Measurements from ENCODE around the gene KIFC3. TPM values are rescaled to one million over a fixed set of nuclear protein-coding genes. Genes with fewer than 3 reads are reported as not detected.
A peak's percentile ranks its signal among the peaks of the same experiment; 100 is the strongest.

Gene KIFC3
- total and polyA plus RNA-seq, 5 donors: 39.9 to 67.5 (median 49.8) TPM

GRCh38 chr16:57761957-57762356, 40.3 kb downstream of the KIFC3 start:
- ATAC-seq (no peak), DNase-seq (peak in 1 of 3 donors; percentile 44)
- no peak overlapping the region for H3K27ac ChIP-seq (ENCODE audit: low read length)
- WGBS: 93% methylated on average over 12 of the region's 12 CpGs
- no peak overlapping the region for H3K4me3 ChIP-seq (ENCODE audit: low read length)
- H3K9me3 ChIP-seq (ENCODE audit: control insufficient read depth, low read length): no peaks in the 10 kb centered on the region
- intact Hi-C loops (cut with DNase I): no loop called here
- H3K27me3 ChIP-seq (ENCODE audit: control insufficient read depth, insufficient read depth): no peaks in the 10 kb centered on the region
- peaks cover 2% of the 10 kb centered on the region for H3K4me1 ChIP-seq (ENCODE audit: control insufficient read depth, insufficient read depth, low read length)

- Histone ChIP-seq H3K9me3 (ENCODE audit: control insufficient read depth, low read length) (no peaks in the 10 kb centered on the region), H3K4me3 (ENCODE audit: low read length) (no peak overlapping the region), H3K27me3 (ENCODE audit: control insufficient read depth, insufficient read depth) (no peaks in the 10 kb centered on the region), H3K4me1 (ENCODE audit: control insufficient read depth, insufficient read depth, low read length) (peaks cover 2% of the 10 kb centered on the region), H3K27ac (ENCODE audit: low read length) (no peak overlapping the region)
- ATAC-seq (no peak), DNase-seq (peak in 1 of 3 donors; percentile 43)
- intact Hi-C loops (cut with DNase I): no loop called here
- 84% methylated on average over 9 of the region's 9 CpGs for WGBS
Observed at GRCh38 chr16:57761301-57761700, 41.0 kb downstream of the KIFC3 start.

GRCh38 chr16:57760357-57761160, 41.7 kb downstream of the KIFC3 start:
- WGBS: 87% methylated on average over 40 of the region's 40 CpGs
- H3K9me3 ChIP-seq (ENCODE audit: control insufficient read depth, low read length): no peaks in the 10 kb centered on the region
- no peak overlapping the region for H3K4me3 ChIP-seq (ENCODE audit: low read length)
- H3K4me1 ChIP-seq (ENCODE audit: control insufficient read depth, insufficient read depth, low read length): peaks cover 2% of the 10 kb centered on the region
- DNase-seq: peak in 2 of 3 donors; percentile 46 to 48
- intact Hi-C loops (cut with DNase I): no loop called here
- H3K27me3 ChIP-seq (ENCODE audit: control insufficient read depth, insufficient read depth): no peaks in the 10 kb centered on the region
- no peak for ATAC-seq
- H3K27ac ChIP-seq (ENCODE audit: low read length): no peak overlapping the region

DNA sequence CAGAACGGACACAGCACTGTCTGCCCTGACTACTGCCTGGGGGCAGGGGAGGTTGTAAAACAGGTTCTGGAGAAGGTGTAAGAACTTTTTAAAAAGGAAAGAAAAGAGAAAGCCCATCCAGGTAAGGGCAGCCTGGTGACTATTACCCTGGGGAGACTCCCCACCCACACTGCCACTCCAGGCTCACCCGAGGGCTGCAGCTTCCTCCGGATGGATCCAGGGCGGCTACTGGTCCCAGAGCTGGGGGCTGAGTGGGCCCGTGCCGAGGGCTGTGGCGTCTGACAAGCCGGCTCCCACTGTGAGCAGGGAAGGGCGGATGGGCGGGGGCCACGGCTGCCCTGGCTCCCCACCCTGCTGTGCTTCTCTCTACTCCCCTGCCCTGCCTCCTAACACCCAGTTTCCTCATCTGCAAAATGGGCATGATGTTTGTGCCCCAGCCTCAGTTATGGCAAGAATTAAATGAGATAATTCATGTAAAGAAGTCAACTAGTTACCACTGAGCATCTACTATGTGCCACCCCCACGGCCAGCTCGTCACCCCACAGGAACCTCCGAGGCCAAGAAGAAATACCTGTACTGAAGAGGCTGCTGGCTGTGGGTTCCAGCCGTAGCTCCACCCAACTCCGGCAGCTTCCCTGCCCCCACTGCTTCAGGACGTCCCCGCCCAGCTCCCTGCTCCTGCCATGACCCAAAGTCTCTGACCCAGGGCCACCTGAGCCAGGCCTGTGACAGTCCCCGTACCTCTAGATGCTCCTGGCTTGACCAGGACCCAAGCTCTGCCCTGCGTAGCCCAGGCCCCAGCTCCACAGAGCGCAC, 42.5 kb downstream of the KIFC3 start:
- H3K27me3 ChIP-seq (ENCODE audit: control insufficient read depth, insufficient read depth): no peaks in the 10 kb centered on the region
- 80% methylated on average over 21 of the region's 21 CpGs for WGBS
- H3K4me3 ChIP-seq (ENCODE audit: low read length): no peak overlapping the region
- peak; percentile 17 to 66 (median 42) for DNase-seq
- intact Hi-C loops (cut with DNase I): loop anchor here in 3 of 4 donors (2.0 to 10.0 kb wide), 3 partner anchors 103 to 245 kb away; partner anchors contain the start of genes USB1 (in 1 of the 3) and ZNF319 (in 1 of the 3)
- peaks cover 2% of the 10 kb centered on the region for H3K4me1 ChIP-seq (ENCODE audit: control insufficient read depth, insufficient read depth, low read length)
- H3K9me3 ChIP-seq (ENCODE audit: control insufficient read depth, low read length): no peaks in the 10 kb centered on the region
- no peak overlapping the region for H3K27ac ChIP-seq (ENCODE audit: low read length)
- ATAC-seq: peak in 1 of 2 donors; percentile 1

DNA sequence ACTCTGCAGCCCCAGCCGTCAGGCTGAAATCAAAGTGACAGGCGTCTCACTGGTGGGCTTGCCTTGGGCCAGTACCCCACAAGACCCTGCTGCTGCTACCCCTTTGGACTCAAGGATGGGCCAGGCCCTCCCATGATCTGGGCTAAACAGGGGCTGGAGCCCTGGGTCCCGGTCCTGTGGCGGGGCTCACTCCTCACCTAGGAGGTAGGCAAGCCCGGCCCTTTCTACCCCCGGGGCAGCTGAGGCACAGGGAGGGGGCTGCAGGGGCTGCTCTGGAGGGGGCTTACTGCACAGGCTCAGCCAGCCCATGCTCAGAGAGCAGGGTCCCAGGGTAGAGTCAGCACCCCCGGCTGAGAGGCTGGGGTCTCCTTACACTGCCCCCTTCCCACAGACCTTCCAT, 43.2 kb downstream of the KIFC3 start:
- Histone ChIP-seq H3K4me3 (ENCODE audit: low read length) (no peak overlapping the region), H3K9me3 (ENCODE audit: control insufficient read depth, low read length) (no peaks in the 10 kb centered on the region), H3K27ac (ENCODE audit: low read length) (no peak overlapping the region), H3K27me3 (ENCODE audit: control insufficient read depth, insufficient read depth) (no peaks in the 10 kb centered on the region), H3K4me1 (ENCODE audit: control insufficient read depth, insufficient read depth, low read length) (no peaks in the 10 kb centered on the region)
- 81% methylated on average over 7 of the region's 7 CpGs for WGBS
- no peak for ATAC-seq
- intact Hi-C loops (cut with DNase I): loop anchor here in 3 of 4 donors (2.0 to 10.0 kb wide), 3 partner anchors 104 to 246 kb away; partner anchors contain the start of genes USB1 (in 1 of the 3) and ZNF319 (in 1 of the 3)
- DNase-seq: peak; percentile 12 to 57 (median 37)

- intact Hi-C loops (cut with DNase I): loop anchor here in 3 of 4 donors (2.0 to 10.0 kb wide), 3 partner anchors 104 to 246 kb away; partner anchors contain the start of genes USB1 (in 1 of the 3) and ZNF319 (in 1 of the 3)
- peak; percentile 27 to 66 (median 54) for DNase-seq
- H3K4me3 ChIP-seq (ENCODE audit: low read length): no peak overlapping the region
Observed at GRCh38 chr16:57758331-57759117, 43.8 kb downstream of the KIFC3 start.

DNA sequence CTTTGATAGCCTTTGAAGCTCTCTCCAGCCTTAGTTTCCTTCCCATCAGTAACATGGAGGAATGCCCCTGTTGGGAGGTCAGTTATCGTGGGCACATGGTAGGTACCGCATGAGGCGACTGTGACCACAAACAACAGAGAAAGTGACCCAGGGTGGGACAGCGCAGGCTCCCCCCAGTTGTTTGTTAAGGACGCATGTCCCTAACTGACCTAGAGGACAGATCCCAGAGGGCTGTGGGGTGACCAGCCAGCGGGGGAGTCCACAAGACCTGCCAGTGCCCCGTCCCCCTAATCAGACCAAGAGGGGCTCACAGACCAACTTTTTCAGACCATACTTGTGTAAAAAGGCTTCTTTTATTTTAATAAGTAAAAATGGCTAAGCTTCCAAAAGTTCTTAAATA, 44.4 kb downstream of the KIFC3 start:
- Histone ChIP-seq H3K4me3 (ENCODE audit: low read length) (no peak overlapping the region), H3K9me3 (ENCODE audit: control insufficient read depth, low read length) (no peaks in the 10 kb centered on the region), H3K27ac (ENCODE audit: low read length) (no peak overlapping the region), H3K27me3 (ENCODE audit: control insufficient read depth, insufficient read depth) (no peaks in the 10 kb centered on the region), H3K4me1 (ENCODE audit: control insufficient read depth, insufficient read depth, low read length) (no peaks in the 10 kb centered on the region)
- 82% methylated on average over 7 of the region's 7 CpGs for WGBS
- ATAC-seq (no peak), DNase-seq (peak in 2 of 3 donors; percentile 25 to 28)
- intact Hi-C loops (cut with DNase I): loop anchor here (2.0 to 10.0 kb wide), 4 partner anchors 101 to 247 kb away; partner anchors contain the start of genes USB1 (in 1 of the 4) and ZNF319 (in 1 of the 4)

More at GRCh38 chr16:57758331-57759117, 43.8 kb downstream of the KIFC3 start:
- H3K27me3 ChIP-seq (ENCODE audit: control insufficient read depth, insufficient read depth): no peaks in the 10 kb centered on the region
- WGBS: 69% methylated on average over 33 of the region's 33 CpGs
- H3K4me1 ChIP-seq (ENCODE audit: control insufficient read depth, insufficient read depth, low read length): no peaks in the 10 kb centered on the region
- H3K9me3 ChIP-seq (ENCODE audit: control insufficient read depth, low read length): no peaks in the 10 kb centered on the region
- peak in 1 of 2 donors; percentile 3 for ATAC-seq
- H3K27ac ChIP-seq (ENCODE audit: low read length): no peak overlapping the region

DNA sequence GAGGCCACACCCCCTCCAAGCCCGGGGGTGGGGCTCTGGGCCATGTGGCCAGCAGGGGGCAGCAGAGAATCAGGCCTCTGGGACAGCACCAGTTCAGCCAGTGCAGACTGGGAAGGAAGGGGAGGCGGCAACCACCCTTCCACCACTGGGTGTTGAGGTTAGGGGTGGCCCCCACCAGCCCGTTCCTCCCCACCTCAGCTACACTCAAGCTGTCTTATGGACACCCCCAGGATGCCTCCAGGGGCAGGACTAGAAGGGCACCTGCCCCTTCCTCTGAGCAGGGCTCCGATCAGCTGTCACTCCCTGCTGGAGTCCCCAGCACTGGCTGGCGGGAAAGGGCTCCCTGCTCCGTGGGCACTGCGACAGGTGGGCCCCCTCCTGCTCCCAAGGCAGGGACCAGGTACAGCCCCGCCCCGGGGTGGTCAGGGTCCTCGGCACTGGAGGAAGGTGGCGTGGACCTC, 44.9 kb downstream of the KIFC3 start:
- Histone ChIP-seq H3K9me3 (ENCODE audit: control insufficient read depth, low read length) (no peaks in the 10 kb centered on the region), H3K4me3 (ENCODE audit: low read length) (no peak overlapping the region), H3K4me1 (ENCODE audit: control insufficient read depth, insufficient read depth, low read length) (no peaks in the 10 kb centered on the region), H3K27me3 (ENCODE audit: control insufficient read depth, insufficient read depth) (no peaks in the 10 kb centered on the region), H3K27ac (ENCODE audit: low read length) (no peak overlapping the region)
- intact Hi-C loops (cut with DNase I): loop anchor here in 3 of 4 donors (2.0 to 10.0 kb wide), 4 partner anchors 101 to 247 kb away; partner anchors contain the start of genes USB1 (in 1 of the 3) and ZNF319 (in 1 of the 3)
- 59% methylated on average over 11 of the region's 11 CpGs for WGBS
- ATAC-seq (peak; percentile 83 to 86), DNase-seq (peak; percentile 90 to 95 (median 95))

DNA sequence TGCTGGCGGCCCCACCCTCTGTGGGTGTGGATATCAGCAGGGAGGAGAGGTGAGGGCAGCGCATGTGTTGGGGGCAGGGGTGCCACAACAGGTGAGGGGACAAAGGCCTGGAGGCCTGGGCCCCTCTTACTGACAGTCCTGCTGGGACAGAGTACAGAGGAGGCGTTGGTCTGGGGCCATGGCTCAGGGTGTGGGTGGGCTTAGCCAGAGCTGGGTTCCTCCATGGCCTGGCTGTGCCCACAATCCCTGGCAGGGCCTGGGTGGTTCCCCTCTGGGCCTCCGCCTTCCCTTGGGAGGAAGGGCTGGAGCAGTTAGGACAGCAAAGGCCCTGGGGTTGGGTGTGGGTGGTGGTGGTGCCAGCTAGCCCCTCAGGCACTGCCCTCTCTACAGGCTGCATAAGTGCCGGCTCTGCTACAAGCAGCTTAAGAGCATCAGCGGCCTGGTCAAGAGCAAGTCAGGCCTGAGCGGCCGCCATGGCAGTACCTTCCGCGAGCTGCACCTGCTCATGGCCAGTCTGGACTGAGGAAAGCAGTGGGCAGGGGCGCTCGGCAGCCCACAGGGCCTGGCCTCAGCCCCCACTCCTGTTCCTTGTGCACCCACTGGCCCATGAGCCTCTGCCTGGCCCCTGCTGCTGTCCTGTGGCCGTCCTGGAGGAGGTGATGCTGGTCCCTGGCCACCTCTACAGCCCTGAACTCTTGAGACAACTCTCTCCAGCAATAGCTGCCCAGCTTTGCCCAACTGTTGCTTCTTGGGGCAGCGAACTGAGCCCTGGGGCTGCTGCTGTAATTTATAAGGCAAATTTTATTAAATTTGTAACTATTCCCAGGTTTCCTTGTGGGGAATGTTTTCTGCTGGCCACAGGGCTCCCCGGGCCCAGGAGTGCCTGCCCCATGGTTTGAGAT, 45.6 kb downstream of the KIFC3 start:
- DNase-seq: peak; percentile 19 to 58 (median 57)
- intact Hi-C loops (cut with DNase I): loop anchor here in 3 of 4 donors (2.0 to 10.0 kb wide), 4 partner anchors 102 to 248 kb away; partner anchors contain the start of genes USB1 (in 1 of the 3) and ZNF319 (in 1 of the 3)
- H3K4me3 ChIP-seq (ENCODE audit: low read length): no peak overlapping the region
- H3K27me3 ChIP-seq (ENCODE audit: control insufficient read depth, insufficient read depth): no peaks in the 10 kb centered on the region
- no peaks in the 10 kb centered on the region for H3K9me3 ChIP-seq (ENCODE audit: control insufficient read depth, low read length)
- no peaks in the 10 kb centered on the region for H3K4me1 ChIP-seq (ENCODE audit: control insufficient read depth, insufficient read depth, low read length)
- H3K27ac ChIP-seq (ENCODE audit: low read length): no peak overlapping the region
- ATAC-seq: peak in 1 of 2 donors; percentile 1
- 86% methylated on average over 15 of the region's 15 CpGs for WGBS
